ENCODE measurements around the gene SLC52A1. TPM values are rescaled to one million over a fixed set of nuclear protein-coding genes. Genes with fewer than 3 reads are reported as not detected.

SLC52A1 gene
- total RNA-seq, 1 experiment from 2014 or later, result 0.10 TPM

DNA sequence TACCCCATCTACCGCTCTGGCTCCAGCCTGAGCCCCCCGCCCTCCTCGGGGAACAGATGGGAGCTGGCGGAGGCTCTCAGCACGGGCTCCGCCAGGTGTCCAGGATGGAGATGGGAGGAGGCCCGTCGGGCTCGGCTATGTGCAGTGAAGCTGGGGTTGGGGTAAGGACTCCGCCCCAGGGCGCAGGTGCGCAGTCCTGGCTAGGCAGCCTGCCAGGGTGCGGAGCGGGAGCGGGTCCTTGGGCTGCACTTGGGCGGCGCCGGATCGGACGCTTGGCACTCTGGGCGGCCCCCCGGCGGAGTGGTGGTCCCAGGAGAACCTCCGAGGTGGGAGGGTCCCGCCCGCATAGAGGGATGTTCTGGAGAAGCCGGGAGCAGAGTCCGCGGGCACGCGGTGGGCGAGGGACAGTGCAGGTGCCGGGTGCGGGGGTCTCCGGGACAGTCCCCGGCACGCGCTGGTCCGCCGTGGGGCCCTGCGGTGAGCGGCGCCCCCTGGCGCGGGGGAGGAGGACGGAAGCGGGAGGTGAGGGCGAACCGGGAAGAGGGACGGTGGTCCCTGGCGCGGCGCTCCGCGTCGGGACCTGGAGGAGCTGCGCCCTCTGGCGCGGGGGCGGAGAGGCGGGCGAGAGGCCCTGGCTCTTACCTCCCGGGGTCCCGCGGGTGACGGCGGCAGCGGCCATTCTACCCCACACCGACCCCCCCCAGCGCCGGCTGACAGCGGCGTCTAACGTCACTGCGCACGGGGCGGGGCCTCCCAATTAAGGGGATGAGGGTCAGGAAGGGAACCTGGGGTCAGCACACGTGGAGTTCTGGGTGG is 48.1 kb downstream of the SLC52A1 start, which contains the start of gene CAMTA2:
Gene CAMTA2 (minus strand): TSS at position 725 of the 816 bp plus-strand sequence. CDS start 1,453 bp downstream, outside the sequence.
- peak; percentile 93 for DNase-seq
- H3K4me3 ChIP-seq (ENCODE audit: insufficient read depth, low read depth, low read length), result peak within 1 kb of the TSS; percentile 78
- H3K27me3 ChIP-seq (ENCODE audit: control insufficient read depth, insufficient read depth, low read length), result peaks cover 6% of the 10 kb centered on the region; the same call in 1 of the 2 replicates
- peaks cover 2% of the 10 kb centered on the region for H3K36me3 ChIP-seq (replicated peaks; ENCODE audit: control insufficient read depth, insufficient read depth, low read length)

DNA sequence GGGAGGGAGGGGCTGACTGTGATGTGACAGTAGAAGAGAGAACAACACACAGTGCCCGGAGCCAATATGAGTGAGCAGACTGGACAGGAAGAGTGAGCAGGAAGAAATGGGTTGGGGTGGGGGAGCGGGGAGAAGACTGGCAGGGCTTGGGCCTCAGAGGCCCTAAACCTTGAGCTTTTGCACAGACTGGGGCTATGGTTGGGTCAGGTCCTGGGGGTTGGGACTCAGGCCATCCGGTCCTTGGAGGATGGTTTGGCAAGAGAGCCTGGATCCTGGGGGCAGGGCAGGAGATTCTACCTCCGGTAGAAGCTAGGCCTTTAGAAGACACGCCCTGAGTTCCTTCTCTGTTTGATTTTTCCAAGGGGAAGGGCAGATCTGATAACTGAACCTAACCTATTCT is 48.8 kb downstream of the SLC52A1 start:
- peaks cover 2% of the 10 kb centered on the region for H3K36me3 ChIP-seq (replicated peaks; ENCODE audit: control insufficient read depth, insufficient read depth, low read length)
- peak overlapping the region; percentile 78; the same call in 1 of the 2 replicates for H3K4me3 ChIP-seq (ENCODE audit: insufficient read depth, low read depth, low read length)
- no peak for DNase-seq
- peaks cover 7% of the 10 kb centered on the region; the same call in 1 of the 2 replicates for H3K27me3 ChIP-seq (ENCODE audit: control insufficient read depth, insufficient read depth, low read length)

Other genes with a start within 250 kb of the SLC52A1 start
- not detected in 2 replicates for gene VMO1, start 249.1 kb downstream of the SLC52A1 start, total RNA-seq (2014; rRNA removed; shearing (Covaris generic))
- not detected in 2 replicates for gene GLTPD2, start 246.5 kb downstream of the SLC52A1 start, total RNA-seq (2014; rRNA removed; shearing (Covaris generic))
- gene PSMB6, start 239.3 kb downstream of the SLC52A1 start, total RNA-seq (2014; rRNA removed; shearing (Covaris generic)), result 348 and 395 TPM in 2 replicates
- 36.5 and 42.6 TPM in 2 replicates for gene PLD2, start 228.3 kb downstream of the SLC52A1 start, total RNA-seq (2014; rRNA removed; shearing (Covaris generic))
- 42.4 and 58.2 TPM in 2 replicates for gene MINK1, start 202.1 kb downstream of the SLC52A1 start, total RNA-seq (2014; rRNA removed; shearing (Covaris generic))
- gene C17orf107, start 135.9 kb downstream of the SLC52A1 start, total RNA-seq (2014; rRNA removed; shearing (Covaris generic)), result 7.6 and 7.8 TPM in 2 replicates
- 0.67 and 0.69 TPM in 2 replicates for gene CHRNE, start 132.3 kb downstream of the SLC52A1 start, total RNA-seq (2014; rRNA removed; shearing (Covaris generic))
- gene GP1BA, start 103.1 kb downstream of the SLC52A1 start, total RNA-seq (2014; rRNA removed; shearing (Covaris generic)), result not detected in 2 replicates
- gene SLC25A11, start 95.4 kb downstream of the SLC52A1 start, total RNA-seq (2014; rRNA removed; shearing (Covaris generic)), result 143 and 169 TPM in 2 replicates
- 67.0 and 87.6 TPM in 2 replicates for gene RNF167, start 95.2 kb downstream of the SLC52A1 start, total RNA-seq (2014; rRNA removed; shearing (Covaris generic))
- gene PFN1, start 86.9 kb downstream of the SLC52A1 start, total RNA-seq (2014; rRNA removed; shearing (Covaris generic)), result 1,296 and 1,480 TPM in 2 replicates
- gene ENO3, start 84.3 kb downstream of the SLC52A1 start, total RNA-seq (2014; rRNA removed; shearing (Covaris generic)), result 24.2 and 25.7 TPM in 2 replicates
- gene SPAG7, start 67.6 kb downstream of the SLC52A1 start, total RNA-seq (2014; rRNA removed; shearing (Covaris generic)), result 103 and 105 TPM in 2 replicates
- 1.6 and 3.8 TPM in 2 replicates for gene CAMTA2, start 47.8 kb downstream of the SLC52A1 start, total RNA-seq (2014; rRNA removed; shearing (Covaris generic))
- gene INCA1, start 37.9 kb downstream of the SLC52A1 start, total RNA-seq (2014; rRNA removed; shearing (Covaris generic)), result 0.42 and 0.63 TPM in 2 replicates
- 46.2 and 48.8 TPM in 2 replicates for gene KIF1C, start 37.5 kb downstream of the SLC52A1 start, total RNA-seq (2014; rRNA removed; shearing (Covaris generic))
- gene ZFP3, start 43.0 kb upstream of the SLC52A1 start, total RNA-seq (2014; rRNA removed; shearing (Covaris generic)), result 0.21 and 0.96 TPM in 2 replicates
- gene ZNF232, start 76.5 kb upstream of the SLC52A1 start, total RNA-seq (2014; rRNA removed; shearing (Covaris generic)), result 20.1 and 24.8 TPM in 2 replicates
- 0.03 TPM in 1 of 2 replicates, not detected in the other for gene USP6, start 80.6 kb upstream of the SLC52A1 start, total RNA-seq (2014; rRNA removed; shearing (Covaris generic))
- 0.73 and 1.6 TPM in 2 replicates for gene ZNF594, start 156.4 kb upstream of the SLC52A1 start, total RNA-seq (2014; rRNA removed; shearing (Covaris generic))
- gene SCIMP, start 199.4 kb upstream of the SLC52A1 start, total RNA-seq (2014; rRNA removed; shearing (Covaris generic)), result not detected in 2 replicates
- gene RABEP1, start 246.9 kb upstream of the SLC52A1 start, total RNA-seq (2014; rRNA removed; shearing (Covaris generic)), result 23.8 and 39.1 TPM in 2 replicates